GM21723 (cell line): ENCODE results near the gene TOX2.

Experiments
- ATAC-seq: cut with Tn5 transposase; IDR thresholded peaks from one replicate; pipeline ENCODE4 v1.9.1; 2021; ENCODE audit warnings: mild to moderate bottlenecking, moderate library complexity; ENCODE audit not compliant: unreplicated experiment

The TOX2 gene, protein sequence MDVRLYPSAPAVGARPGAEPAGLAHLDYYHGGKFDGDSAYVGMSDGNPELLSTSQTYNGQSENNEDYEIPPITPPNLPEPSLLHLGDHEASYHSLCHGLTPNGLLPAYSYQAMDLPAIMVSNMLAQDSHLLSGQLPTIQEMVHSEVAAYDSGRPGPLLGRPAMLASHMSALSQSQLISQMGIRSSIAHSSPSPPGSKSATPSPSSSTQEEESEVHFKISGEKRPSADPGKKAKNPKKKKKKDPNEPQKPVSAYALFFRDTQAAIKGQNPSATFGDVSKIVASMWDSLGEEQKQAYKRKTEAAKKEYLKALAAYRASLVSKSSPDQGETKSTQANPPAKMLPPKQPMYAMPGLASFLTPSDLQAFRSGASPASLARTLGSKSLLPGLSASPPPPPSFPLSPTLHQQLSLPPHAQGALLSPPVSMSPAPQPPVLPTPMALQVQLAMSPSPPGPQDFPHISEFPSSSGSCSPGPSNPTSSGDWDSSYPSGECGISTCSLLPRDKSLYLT

DNA sequence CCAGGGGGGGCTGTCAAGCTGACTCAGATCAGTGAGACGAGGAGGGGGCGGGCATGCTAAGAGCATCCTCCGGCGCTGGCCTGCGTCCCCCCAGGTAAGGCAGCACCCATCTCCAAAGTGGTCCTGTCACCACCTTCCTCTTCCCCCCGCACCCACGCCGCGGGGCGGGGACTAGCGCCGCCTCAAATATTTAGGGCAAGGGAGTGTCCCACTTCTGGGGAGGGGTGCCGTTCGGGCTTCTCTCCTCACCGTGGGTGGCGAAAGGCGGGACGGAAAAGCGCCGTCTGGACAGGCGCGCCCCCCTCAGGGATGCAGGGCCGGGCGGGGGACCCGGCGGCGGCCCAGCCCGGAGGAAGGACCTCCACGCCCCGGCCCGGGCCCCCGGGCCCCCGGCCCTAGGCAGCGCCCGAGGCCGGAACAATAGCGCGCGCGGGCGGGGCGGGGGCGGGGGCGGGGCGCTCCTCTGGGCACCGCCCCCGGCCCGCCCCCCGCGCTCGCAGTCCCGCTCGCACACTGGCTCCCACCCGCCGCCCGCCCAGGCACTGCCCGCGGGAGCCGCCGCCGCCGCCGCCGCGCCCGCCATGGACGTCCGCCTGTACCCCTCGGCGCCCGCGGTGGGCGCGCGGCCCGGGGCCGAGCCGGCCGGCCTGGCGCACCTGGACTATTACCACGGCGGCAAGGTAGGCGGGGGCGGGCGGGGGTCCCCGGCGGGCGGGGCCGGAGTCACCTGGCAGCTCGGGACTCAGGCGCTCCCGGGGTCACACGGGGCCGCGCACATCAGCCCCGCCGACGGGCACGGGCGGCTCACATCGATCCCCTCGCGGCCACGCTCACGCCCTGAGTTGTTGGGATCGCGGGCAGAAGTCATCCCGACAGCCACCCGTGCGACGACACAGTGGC lies at the start of gene TOX2:
TOX2 (plus strand) TSS at position 542 of the 900 bp plus-strand sequence; CDS start at position 582, 40 bp downstream.
- ATAC-seq, result peak; percentile 63

DNA sequence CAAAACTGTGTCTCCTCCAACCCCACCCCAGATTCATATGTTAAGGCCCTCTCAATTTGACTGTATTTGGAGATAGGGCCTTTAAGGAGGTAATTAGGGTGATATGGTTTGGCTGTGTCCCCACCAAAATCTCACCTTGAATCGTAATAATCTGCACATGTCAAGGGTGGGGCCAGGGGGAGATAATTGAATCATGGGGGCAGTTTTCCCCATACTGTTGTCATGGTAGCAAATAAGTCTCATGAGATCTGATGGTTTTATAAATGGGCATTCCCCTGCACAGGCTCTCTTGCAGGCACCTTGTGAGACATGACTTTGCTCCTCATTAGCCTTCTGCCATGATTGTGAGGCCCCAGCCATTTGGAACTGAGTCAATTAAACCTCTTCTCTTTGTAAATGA lies 46.6 kb upstream of the TOX2 start:
- ATAC-seq, result no peak

DNA sequence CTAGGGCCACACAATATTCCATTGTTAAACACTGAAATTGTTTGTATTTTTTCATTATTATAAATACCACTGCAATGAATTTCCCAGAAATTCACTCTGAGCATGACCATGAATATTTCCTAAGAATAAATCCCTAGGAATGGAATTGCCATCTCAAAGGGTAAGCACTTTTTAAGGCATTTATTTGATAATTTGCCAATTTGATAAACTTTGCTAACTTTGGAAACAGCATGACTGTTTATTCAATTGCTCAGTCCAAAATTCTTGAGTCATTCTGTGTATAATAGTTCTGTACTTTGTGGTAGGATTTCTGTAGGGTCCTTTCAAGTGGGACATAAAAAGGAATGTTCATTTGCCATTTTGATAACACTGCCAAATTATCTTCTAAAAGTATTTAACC lies 44.2 kb upstream of the TOX2 start:
- no peak for ATAC-seq

DNA sequence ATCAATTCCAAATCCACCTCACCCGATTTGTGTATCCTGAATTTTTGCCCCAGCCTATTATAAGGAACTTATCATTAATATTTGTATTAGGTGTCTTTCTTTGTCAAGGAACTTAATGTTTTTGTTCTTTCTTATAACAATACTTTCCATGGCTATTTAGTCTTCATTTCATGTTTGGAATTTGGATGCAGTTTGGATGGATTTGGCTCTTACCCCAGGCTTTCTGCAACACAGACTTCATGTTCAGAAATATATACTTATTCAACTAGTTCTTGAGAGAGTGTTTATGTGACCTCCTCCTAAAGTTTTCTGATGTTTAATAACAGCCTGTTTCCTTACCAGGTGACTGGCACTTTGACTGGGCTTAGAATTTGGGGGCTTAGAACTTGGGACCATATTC lies 35.9 kb upstream of the TOX2 start:
- no peak for ATAC-seq

DNA sequence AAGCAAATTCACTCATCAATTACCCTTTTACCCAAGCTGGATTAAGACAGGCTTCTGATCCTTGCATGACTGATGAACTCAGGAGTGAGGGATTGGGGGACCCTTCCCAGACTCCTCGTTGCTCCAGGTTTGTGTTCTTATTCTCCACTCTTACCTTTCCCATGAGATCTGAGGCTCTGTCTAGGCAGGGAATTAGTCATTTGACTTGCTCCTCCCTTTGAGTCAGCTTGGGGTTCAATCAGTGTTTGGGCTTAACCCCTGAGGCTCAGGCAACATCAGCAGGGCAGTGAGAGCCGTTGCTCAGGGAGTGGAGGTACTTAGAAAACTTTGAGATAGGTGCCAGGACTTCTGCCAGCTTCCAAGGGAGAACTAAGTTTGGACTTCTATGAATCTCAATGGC lies 20.7 kb upstream of the TOX2 start:
- no peak for ATAC-seq

DNA sequence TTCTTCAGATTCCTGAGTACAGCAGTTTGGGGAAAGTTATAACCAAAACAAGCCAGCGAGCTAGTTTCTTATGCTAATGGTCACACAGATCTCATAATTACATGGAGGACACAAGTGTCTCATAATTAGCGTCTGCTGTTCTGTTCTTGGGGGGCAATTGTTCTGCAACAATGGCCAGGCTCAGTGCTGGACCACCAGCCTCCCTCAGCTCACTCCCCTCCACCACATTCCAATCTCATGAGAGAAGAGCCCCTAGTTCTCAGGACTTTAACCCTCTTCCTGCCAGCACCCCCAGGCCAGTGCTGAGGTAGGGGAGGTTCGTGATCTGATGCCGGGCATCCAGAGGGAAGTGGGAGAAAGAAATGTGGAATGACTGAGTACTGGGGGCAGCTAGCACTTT lies 20.2 kb upstream of the TOX2 start:
- no peak for ATAC-seq

DNA sequence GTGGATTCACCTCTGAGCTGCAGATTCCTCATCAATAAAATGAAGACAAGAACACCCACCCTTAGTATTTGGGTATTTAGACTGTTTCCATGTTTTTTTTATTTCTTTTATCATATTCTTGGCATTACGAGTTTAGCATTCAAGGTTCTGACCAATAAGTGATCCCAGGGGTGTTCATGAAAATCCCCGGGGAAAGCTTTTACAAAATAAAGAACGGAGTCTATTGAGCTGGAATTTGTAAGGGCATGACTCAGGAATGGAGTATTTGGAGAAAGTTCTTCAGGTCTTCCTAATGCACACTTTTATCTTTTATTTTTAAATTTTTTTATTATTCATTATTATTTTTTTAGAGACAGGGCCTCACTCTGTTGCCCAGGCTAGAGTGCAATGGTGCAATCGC lies 19.4 kb upstream of the TOX2 start:
- no peak for ATAC-seq

DNA sequence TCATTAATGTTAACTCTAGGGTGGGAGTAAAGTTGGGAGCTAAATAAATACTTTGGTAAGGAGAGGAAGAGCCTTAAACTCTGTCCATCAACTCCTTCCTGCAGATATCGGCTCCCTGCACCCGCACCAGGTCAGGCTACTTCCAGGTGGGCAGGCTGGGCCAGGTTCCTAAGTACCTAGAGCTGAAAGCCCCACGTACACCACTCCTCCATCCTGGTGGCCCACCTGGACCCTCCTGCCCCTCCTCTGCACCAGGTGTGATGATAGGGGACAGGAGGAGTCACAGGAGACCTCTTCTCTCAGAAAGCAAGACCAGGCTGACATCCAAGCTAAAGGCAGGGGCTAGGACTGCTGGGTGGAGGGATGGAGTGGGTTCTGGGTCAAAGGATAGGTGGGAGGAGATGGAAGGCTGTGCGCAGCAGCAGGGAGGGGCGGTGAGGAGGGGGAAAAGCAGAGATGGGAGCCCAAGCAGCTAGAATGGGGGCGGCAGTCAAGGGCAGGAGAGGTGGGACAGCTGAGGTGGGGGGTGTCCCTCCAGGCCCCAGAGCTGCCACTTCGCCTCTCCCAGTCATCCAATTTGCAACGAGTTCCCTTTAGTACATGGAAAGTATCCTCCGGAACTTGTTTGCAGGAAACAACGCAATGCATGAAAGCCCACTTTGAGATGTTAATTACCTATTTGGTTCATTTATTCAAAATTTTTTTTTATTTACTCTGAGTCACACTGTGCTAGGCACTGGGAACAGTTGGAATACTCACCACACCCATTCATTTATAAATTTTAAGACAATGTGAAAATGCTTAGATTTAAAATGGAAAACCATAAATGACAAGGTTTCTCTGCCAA lies 15.2 kb upstream of the TOX2 start:
- no peak for ATAC-seq

DNA sequence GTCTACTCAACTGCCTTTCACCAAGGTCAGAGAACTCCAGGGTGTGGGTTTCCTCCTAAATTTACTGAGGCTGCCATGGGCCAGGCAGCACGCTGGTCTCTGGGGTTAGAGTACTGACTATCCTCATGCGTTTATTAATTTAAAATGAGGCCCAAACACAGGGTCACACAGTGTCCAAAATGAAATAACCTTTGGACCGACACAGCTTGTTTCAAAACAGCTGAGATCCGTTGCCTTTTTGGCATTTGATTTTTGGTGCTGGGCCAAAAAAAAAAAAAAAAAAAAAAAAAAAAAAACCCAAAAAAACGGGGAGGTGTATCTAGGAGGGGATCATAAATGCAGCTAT lies 14.6 kb upstream of the TOX2 start:
- ATAC-seq, result no peak

DNA sequence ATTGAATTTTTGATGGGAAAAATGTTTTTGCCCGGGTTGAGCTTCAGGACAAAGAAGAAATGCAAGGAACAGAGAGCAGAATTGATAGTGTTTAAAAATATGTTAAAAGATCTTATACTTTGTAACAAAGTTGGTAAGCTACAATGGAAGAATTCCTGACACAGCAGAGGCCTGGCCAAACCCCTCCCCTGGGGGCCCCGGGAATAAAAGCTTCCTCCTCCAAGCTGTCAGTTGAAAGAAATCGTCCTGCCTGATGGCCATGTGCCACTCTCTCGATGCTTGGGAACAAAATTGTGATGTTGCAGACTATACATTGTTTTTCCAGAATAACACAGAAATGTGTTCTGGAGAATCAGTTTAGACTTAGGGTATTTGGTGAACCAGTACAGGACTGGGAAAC lies 14.2 kb upstream of the TOX2 start:
- no peak for ATAC-seq

DNA sequence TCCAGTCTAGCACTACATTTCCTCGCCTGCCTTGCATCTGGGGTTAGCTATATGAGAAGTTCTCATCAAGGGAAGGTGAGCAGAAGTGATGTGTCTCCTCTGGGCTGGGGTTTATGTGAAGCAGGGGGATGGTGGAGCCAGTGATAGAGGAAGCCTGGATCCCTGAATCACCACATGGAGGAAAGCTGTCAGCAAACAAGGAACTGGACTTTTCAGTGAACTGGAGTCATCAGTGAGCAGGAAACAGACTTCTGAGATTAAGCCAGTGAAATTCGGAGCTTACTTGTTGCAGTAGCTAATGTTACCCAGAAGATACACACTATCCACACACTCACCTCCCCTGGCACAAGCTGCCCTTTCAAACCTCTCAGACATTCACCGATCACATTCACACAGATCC lies 13.4 kb upstream of the TOX2 start:
- no peak for ATAC-seq

DNA sequence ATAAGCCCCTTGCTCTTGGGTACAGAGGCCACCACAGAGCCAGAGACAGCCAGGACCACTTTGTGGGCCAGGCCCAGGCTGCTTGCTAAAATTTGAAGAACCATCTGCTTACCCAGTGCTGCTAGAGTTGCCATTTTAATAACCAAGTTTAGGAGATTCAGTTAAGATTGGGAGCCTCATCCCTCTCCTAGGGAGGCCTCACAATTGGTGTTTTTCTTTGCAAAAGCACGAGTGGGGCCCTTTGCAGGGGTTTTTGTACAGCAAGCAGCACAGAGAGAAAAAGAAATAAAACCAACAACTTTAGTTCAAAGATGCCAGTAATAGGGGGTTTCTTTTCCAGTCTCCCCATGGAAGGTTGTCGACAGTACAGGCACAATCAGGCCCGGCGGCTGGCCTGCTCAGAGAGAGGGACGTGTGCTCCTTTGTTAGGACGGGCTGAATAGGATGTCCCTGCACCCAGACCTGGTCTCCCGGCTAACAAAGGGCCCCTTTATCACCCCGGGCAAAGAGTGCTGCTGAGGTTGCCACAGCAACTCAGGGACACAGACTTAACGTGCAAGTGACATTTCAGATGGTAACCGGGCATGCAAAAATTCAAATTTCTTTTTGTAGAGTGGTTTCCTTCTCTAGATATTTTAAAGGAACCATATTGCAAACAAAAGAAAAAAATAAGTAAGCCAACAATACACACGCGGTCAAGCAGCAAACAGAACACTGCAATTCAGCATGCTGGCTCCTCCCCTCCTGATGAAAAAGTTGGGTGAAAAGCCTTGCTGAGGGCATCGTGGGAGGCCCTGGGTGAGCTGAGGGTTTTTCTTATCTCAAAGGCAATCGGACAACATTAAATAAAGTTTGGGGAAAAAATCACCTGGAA lies 10.5 kb upstream of the TOX2 start:
- ATAC-seq, result no peak

DNA sequence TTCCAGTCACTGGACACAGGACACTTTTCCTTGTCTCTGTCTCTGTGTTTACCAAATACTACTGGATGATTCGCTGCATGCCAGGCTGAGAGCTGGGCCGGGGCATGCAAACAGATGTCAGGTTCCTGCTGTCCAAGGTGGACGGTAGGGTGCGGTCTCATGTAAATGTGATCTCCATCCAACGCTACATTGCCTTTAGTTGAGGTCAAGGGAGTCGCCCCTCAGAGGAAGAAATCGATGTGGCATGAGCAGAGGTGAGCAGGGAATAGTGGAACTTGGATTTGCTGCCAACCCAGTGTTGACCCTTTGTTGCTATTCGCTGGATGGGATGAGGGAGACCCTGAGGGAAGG lies 9.8 kb upstream of the TOX2 start:
- ATAC-seq, result no peak

DNA sequence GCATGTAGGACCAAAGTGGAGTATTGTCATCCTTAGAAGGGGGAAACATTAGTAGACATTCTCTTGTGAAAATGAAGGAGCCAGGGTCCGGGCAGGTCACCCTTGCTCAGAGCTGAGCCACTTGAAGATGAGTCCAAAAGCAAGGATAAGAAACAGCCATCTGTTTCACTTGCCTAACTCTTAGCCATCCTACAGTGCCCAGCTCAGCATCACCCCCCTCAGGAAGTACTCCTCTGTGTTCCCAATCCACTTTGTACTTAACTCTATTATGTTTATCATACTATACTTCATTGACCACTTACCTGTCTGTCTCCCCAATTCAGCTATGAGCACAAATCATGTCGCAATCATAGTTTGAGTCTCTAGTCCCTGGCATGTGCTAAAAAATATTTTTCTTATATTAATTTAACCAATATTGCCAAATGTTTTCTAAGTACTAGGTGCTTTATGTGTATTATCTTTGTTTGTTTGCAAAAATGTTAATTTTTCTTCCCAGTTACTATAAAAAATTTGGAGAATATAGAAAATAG lies 8.1 kb upstream of the TOX2 start:
- ATAC-seq, result no peak

DNA sequence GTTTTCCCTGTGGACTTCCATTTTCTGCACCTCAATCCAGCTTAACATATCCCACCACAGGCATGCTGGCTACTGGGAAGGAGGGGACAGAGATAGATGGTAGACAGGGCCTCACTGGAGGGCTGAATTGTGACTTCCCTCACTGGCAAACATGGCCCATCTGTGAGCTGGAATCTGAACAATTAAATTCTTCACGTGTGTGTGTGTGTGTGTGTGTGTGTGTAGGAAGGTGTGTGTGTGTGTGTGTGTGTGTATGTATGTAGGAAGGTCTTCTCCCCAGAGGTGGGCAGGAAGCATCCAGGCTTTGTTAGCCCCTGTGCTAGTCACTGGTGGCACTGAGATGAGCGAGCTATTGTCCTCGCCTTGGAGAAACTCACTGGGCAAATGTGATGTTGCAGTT lies 5.4 kb upstream of the TOX2 start:
- ATAC-seq, result no peak

DNA sequence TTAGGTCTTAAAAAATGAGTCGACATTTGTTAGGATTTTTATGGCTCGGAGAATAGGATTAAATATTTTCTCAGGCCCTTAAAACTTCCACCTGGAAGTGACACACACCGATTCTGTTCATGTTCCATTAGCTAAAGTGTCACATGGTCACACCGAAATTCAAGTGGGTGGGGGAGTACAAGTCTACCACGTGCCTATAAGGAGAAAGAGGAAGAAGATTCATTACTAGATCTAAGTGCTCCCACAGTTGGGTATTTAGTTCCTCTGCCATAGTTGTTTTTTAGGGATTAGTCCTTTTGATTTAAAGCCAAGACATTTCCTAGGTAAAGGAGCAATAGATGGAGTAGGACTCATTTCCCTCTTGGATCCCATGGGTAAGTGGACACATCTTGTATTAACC lies 4.9 kb upstream of the TOX2 start:
- no peak for ATAC-seq

DNA sequence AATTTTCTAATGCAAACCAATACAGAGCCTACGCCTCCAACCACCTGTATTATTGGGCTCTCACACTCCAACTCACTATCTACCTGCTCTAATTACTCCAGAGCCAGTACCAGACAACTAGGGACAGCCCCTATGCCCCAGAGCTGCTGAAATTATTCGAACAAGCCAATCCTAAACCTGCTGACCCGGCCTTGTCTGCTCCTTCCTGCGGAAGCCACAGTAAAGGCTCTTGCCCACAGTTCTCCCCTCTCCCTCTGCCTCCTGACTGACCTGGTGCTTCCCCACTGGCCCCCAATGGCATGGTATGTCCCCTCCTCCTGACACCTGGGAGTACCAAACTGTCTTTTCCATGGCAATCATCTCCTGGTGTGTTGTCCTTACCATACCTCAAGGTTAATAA lies 4.1 kb upstream of the TOX2 start:
- ATAC-seq, result no peak

DNA sequence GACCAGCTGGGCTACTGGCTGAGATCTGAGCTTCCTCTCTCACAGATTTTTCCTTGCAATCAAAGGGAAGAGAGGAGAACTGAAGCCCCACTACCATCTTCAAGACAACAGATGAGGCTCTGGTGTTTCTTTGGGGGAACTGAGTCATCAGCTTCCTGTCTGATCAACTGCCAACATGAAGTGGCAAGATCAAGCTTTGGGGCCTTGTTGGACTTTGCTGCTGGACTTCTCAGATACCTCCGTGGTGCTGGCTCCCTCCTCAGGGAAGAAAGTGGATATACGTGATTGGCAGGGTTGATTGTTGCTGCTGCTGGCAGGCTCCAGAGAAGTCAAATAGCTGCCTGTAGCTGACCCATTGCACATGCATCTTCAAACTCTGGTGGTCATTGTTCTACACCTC lies 3.6 kb upstream of the TOX2 start:
- no peak for ATAC-seq

DNA sequence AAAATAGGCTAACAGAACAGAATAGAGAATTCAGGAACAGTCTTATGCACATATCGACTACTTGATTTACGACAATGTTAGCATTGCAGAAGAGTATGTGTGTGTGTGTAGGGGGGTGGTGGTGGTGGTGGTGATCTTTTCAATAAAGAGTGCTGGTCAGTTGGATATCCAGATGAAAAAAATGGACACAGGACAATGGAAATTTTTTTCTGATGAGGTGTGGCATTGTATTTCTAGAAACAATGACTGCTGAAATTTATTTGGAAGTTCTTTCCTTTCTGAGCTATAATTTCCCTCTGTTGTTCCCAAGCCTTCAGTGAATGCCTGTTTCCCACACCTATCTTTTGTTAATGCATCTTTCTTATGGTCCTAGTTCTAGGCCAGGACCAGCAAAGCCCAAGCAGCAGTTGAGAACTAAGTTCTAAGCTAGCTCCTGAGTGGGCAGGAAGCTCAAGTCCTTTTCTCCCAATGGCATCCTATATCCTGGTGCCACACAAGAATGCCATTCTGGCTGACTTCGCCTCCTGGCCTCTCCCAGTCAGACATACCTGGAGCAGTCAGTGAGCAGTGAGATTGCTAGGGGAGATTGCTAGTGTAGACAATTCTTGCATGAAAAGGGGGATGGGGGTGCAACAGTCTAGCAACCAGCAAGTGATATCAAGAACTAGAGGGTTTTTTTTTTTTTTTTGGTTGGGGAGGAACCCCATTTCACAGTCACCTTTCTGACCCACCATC lies 1.2 kb upstream of the TOX2 start:
- no peak for ATAC-seq
